ENCODE measurements around the gene ATXN1.
"Not testable (repeated sequence)": the region's sequence is repeated elsewhere in the genome, so short reads cannot be mapped to it uniquely, and the experiment has no call there.

The ATXN1 gene

DNA sequence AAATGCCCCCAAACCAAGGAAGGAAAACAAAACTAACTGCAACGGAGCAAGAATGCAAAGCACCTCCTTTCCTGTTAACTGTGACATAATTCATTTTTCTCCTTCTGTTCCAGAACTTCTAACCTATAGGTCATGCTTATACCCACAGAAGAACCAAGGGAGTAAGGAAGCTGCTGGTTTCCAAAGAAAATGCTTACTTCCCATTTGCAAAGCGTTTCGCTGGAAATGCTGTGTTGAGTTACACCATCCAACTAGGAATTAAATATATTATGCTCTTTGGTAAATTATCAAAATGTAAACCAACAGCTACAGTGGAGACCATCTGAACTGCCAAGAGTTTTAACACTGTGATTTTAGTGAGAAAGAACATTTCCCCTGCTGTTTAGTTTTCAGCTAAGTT is 42.9 kb downstream of the ATXN1 start:
- DNase-seq: no peak

DNA sequence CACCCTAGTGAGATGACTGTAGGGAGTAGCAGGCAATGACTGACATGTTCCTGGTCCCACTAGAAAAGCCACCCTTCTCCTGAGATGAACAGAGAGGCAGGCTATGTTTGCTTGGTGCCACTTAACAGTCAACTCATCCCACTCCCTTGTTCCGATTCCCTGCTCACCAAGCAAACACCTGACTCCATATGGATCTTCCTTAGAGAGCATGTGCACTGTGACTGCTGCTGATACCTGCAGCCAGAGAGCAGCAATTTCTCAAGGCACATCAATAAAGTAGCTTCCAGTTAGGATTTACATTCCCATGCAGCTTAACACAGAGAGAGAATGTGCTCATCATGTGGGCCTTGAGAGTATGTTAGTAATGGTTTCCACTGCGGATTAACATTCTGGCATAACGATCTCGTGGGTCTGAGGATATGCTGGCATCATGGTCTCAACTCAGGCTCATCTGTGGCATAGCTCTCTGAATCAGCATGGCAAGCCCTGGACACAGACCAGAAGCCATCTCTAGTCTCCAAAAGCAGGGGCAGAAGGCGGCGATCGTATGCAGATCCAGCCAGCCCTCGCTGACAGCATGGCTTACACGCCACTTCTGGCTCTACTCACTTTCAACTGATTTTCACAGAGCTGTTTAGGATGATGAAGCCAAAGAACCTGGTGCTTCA is 43.9 kb downstream of the ATXN1 start:
- DNase-seq: no peak

DNA sequence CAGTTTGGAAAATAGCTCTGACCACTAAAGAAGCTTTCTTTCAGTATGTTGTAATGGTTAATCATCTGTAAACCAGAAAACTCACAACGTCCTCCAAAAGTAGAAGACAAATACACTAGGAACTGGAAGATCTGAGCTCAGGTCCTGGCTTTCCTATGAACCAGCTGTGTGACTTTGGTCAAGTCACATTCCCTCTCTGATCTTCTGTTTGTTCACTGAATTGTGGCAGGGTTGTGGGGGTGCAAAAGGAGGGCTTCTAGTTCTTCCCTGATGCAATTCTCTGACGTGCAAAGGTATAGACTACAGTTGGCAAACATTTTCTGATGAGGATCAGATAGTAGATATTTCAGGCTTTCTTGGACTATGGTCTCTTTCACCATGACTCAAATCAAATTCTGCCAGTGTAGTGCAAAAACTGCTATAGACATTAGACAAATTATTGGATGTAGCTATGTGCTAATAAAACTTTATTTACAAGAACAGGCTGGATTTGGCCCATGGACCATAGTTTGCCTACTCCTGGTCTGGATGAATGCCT is 44.9 kb downstream of the ATXN1 start:
- no peak for DNase-seq

DNA sequence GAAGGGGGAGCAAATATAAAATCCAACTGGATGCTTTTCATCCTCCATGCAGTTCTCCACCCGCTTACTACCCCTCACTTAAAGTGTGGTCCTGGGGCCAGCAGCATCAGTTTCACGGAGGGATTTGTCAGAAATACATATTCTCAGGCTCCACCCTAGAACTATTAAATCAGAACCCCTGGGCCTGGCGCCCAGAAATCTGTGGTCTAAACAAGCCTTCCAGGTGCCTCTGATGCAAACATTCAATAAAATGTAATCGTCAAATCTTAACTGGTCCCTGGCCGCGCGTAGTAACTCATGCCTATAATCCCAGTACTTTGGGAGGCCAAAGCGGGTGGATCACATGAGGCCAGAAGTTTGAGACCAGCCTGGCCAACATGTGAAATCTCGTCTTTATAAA is 47.7 kb downstream of the ATXN1 start:
- no peak for DNase-seq

DNA sequence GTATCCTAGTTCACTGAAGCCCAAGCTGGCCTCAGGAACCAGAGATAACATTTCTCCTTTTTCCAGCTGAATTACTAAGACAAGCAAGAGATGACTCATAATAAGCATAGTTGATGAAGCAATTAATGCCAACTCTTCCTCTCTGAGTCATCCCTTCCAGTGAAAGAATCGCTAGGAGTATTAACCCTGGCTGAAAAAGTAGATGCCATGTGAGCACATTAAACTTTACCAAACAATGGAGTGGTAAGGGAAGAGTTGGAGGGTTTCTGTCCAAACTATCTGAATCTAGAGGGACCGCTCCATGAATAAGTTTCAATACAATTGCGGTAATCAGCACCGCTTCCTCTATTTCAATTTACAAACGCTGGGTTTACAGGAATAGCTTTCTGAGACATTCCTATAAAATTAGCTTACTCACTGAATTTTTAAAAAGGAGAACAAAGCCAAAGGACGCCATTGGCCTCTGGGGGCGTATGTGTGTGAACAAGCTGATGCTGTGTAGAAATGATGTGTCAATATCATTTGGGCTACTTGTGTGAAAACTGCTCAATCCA is 48.3 kb downstream of the ATXN1 start:
- DNase-seq: no peak

DNA sequence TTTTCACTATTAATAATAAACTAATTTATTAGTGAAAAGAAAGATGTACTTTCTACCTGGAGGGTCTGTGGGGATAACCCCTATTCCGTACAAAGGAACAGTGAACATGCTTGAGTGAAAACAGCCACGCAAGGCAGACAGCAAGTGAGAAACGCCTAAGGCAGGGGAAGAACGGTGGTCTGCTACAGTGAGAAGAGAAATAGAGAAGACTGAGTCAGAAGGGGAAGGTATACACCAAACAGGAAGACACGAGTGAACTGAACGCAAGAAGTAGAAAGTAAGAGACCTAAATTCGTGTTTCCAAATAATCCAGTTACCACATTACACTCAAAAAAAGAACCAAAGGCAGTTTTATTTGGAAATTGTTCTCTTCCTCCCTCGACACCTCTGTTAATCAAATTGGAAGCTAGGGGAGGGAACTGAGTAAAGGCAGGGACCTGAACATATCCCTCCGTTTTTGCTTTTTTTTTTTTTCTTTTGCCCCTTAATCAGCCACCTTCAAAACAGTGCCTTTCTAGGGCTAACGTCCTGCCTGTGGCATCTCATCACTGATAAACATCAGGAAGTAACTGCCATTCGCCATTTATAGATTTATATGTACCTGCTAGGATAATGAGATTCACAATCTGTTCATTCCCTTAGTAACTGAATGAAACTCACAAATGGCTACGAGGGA is 48.9 kb downstream of the ATXN1 start:
- DNase-seq: no peak

DNA sequence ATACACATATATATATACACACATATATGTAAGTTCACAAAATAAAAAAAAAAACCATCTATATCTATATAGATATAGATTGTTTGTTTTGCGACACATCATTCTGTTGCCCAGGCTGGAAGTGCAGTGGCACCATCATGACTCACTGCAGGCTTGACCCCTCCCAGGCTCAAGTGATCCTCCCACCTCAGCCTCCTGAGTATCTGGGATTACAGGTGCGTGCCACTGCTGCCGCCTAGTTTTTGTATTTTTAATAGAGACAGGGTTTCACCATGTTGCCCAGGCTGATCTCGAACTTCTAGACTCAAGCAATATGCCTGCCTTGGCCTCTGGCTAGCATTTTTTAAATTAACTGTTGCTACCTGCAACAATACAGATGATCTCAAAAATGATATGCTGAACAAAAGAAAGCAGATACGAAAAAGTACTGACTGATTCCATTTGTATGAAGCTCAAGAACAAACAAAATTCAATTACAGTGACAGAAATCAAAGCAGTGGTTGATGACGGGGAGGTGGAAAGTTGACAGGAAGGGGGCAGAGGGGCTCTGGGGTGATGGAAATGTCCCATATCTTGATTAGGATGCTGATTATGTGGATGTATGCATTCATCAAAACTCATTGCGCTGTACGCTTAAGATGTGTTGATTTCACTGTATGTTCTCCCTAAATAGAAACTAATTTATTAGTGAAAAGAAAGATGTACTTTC is 49.6 kb downstream of the ATXN1 start:
- no peak for DNase-seq

DNA sequence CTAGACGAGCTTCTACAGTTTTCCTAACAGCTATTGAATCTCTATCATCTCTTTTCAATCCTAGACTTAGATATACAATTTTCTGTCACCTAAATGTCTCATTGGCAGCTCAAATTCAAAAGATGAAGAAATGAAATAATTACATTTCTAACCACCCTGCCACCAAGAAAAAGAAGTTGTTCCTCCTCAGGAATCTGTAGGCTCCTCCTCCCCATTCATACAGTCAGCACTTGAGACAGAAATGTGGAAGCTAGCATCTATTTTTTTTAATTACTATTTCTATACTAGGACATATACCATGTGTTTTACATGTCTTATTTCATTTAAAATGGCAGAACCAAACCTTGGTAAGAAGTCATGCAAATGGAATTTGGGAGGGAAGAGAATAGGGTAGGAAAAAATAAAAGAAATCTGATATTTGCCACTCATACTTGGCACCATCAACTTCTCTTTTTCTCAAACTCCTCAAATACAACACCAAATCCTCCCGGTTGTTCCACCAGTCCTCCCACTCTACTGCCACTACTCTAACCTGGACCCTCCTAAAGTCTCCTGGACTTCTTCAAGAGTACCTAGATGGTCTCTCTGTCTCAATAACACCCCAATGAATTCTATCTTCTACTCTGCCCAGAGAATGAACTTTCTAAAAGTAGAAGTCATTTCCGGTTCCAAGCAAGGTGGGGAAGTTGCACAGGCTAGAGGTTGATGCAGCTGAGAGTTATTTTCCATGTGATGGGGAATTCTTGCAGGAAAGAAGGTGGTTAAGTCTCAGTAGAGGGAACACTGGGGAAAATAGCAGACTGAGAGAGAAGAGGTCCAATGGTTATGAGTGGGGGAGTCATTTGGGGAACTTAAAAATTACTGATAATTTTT is 54.1 kb downstream of the ATXN1 start:
- no peak for DNase-seq

DNA sequence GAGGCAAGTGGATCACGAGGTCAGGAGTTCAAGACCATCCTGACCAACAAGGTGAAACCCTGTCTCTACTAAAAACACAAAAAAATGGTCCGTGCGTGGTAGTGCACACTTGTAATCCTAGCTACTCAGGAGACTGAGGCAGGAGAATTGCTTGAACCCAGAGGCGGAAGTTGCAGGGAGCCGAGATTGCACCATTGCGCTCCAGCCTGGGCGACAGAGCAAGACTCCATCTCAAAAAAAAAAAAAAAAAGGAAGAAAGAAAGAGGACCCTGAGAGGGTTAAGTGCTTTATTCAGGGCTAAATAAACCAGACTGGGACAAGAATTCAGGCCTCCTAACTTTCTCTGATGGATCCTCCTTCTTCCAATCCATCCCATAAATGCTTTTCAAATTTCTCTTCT is 54.8 kb downstream of the ATXN1 start:
- DNase-seq: not testable (repeated sequence)

DNA sequence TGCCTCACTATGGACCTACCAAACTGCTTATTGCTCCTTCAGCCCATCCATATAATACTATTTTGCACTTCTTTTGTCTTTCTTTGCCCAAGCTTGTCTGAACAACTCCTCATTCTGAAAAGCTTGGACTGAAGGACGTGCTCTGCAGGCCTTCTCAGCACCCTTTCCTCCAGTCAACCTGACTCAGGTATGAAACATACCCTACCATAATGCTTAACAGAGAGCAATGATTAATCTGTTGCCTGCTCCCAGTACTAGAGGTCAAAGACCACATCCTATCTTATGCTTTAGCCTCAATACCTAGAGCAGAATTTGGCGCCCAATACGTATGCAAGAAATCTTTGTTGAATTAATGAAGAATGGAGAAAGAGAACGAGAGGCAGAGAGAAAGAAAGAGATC is 55.2 kb downstream of the ATXN1 start:
- no peak for DNase-seq

DNA sequence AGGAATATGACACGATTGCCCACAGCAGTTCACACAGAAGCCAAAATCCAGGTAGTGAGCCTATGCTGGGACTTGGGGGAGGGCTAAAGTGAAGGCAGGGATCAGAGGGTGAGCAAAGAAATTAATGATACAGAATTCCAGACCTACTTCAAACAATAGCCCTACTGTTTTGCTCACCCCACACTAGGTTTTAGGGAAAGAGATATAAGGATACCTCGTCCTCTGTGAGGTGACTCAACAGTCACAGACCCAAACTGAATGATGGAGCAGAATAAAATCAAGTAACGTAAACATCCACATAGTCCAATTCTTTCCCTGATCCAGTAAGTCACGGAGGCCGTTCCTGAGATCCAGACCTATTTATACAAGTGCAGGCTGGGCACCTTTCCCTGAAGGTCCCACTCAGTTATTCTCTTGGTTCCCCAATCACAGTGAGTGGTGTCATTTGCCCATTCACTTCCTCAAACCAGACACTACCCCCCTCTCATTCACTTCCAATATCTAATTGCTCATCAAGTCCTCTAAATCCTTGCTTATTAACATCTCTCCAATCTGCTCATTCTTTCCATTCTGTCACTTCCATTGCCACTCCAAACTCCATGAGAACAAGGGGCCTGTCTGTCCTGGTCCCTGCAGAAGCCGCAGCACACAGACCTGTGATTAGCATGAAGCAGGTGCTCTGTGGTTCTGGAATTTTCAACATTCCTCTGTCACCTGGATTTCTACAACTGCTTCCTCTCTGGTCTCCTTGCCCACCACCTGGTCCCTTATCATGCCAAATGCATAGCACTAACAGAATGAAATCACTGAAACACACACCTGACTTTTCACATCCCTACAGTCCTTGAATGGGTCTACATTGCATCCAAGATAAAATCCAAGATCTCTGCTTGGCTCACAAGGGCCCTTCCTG is 55.9 kb downstream of the ATXN1 start:
- no peak for DNase-seq

DNA sequence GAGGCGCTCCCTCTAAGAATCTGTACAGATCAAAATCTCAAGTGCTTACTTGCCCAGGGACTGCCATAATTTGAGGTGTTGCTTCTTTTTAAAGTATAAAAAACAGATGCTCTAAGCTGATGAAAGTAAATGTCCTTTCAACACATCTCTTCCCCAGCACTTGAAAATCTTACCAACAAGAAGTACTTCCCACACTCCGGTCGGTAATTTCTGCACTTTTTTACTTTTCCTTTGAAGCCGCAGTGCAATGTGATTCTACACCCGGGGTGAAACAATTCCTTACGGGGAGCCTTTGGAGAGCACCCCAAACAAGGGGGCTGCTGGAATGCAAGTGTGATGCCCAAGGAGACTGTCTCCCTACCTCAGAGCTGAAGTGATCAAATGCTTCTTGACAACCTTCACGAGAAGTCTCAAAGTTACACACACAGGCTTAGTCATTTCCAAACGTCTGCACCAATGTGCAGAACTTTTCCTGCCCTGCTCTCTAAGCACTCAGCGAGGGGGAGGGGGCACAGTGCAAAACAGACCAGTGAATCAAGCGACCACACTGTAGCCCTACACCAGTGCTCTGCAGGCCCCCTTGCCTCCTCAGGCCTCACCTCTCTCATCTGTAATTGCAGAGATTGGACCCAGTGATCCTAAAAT is 56.7 kb downstream of the ATXN1 start:
- DNase-seq: no peak

DNA sequence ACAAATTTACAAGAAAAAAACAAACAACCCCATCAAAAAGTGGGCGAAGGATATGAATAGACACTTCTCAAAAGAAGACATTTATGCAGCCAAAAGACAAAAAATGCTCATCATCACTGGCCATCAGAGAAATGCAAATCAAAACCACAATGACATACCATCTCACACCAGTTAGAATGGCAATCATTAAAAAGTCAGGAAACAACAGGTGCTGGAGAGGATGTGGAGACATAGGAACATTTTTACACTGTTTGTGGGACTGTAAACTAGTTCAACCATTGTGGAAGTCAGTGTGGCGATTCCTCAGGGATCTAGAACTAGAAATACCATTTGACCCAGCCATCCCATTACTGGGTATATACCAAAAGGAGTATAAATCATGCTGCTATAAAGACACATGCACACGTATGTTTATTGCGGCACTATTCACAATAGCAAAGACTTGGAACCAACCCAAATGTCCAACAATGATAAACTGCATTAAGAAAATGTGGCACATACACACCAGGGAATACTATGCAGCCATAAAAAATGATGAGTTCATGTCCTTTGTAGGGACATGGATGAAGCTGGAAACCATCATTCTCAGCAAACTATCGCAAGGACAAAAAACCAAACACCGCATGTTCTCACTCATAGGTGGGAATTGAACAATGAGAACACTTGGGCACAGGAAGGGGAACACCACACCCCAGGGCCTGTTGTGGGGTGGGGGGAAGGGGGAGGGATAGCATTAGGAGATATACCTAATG is 58.5 kb downstream of the ATXN1 start:
- not testable (repeated sequence) for DNase-seq

DNA sequence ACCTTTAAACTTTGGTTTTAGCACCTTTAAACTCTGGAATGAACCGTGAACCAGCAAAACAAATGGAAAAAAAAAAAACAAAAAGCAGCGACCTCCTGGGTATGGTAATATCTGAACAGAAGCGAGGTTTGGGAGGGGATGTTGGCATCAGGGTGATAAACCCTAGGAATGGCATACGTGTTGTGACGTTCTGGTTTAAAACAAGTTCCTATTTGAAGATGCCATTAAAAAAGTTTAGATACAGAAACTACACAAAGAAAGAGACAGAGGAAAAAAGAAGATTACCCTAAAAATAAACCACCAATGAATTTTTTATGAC is 60.4 kb downstream of the ATXN1 start:
- DNase-seq: no peak

DNA sequence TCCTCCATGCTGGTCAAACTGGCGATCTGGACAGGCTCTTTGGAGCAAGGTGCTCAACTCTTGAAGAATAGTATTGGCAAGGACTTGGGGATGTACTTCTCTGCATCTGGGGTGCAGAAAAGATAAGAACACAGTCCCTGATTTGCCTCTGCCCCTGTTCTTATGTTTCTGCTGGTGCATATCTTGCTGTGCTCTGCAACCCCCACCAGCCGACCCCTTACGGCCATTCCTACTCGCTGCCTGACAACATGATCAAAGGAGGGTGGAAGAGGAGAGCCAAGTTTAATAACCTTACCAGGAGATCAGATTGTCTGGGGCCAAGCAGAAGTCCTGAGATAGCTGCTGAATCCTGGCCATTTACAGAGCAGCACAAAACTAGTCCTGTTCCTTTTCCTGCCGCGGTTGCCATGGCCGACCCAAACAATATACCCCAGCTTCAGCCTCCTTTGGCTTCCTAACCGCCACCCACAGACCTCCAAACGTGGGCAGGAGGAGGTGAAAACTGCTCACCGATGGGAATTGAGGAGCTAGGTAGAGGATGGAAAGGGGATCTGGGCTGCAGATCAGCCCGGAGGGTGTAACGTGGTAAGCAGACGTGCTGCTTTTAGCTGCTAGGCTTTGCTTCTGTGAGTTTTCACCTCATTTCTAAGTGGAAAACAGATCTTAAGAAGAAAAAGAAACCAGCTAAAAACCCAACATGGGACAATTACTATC is 60.9 kb downstream of the ATXN1 start:
- DNase-seq: no peak

DNA sequence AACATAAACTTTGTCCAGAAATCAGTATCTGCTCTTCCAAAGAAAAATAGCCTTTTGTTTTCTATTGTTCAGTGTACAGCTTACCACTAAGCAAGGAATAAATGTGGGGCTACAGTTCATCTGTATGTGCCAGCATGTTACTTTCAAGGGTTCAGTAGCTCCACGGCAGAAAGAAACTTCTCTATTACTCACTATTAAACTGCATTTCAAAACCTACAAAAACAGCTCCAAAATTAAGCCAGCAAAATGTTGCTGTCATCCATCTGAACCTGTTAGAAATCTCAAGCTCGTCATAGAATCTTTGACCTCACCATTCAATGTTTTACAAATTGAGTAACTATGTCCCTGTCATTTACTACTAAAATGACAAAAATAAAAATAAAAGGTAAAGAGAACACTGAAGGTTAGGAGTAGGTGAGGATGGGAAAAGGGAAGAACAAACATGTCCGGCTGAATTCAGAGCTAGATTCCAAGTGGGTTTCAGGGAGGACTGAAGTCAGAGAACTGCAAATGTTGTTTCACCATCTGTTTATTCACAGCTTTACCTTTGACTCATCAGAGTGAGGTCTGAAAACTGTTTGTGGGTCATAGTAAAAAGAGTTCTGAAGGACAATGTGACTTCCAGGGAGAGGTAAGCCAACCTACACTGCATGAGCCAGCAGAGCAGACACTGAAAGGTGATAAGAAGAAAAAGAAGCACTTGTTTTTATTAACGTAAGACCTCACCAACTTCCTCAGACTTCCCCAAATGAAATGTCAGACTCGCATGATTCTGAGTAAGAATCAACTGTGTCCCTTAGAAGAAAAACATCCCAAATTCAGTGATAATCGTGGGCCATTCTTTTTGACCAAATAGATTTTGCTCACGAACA is 62.0 kb downstream of the ATXN1 start:
- no peak for DNase-seq

DNA sequence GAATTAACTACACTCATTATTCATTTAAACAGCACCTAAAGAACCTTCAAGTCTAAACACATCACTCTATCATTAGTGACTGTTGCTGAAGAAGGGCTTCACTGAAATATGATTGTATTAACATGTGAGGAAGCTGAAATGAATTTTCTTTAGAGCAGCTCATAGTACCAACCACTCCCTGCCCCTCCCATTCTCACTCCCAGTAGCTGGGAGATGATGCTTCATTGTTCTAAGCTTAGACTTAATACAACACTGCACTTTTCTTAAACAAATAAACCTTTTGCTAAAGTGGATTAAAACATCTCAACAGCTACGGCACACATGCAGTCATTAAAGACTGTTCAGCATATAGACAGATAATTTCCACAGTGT is 63.1 kb downstream of the ATXN1 start:
- no peak for DNase-seq

DNA sequence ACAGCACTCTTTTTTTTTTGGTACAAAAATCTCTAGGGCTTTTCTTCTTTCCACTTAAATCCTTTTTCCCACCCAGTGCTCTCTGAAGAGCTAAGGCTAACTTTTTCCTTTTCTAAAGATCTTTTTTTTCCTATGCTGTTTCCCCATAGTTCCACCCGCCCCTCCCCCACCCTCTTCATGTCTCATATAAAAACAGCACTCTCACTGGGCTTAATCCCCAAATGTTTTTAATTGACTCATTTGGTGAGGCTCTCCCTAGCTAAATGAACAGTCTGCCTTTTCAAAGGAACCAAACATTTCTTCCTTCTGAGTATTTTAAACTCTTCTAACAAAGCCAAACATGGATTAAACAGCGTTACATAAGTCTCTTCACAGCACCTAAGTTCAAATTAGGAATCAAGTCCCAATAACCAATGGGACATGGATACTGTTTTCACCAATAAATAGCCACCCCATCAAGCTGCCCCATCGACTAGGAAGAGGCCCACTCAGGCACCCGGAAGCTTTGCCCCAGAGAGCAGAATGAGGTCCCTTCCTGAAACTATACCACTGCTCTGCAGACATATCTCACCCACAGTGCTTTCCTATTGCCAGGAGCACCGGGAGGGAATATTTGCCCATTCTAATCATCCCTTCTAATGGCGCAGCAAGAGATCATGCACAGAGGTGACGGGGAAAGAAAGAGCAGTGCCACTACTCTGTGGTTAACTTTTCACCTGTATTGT is 63.7 kb downstream of the ATXN1 start:
- no peak for DNase-seq
